Fibroblast of villous mesenchyme (primary cell): ENCODE data around the gene PUM1. TPM values are rescaled to one million over a fixed set of nuclear protein-coding genes. Genes with fewer than 3 reads are reported as not detected.
"Not testable (repeated sequence)": the region's sequence is repeated elsewhere in the genome, so short reads cannot be mapped to it uniquely, and the experiment has no call there.

Experiments
- DNase-seq: peaks from one replicate; pipeline ENCODE4 v3.0.0-alpha.2; 2010; ENCODE audit warnings: low read depth
- H3K4me3 ChIP-seq: 2 replicates; pipeline ENCODE4 v1.5.1; 2011; ENCODE audit warnings: low read depth, mild to moderate bottlenecking, low read length
- total RNA-seq: library from RNA; depleted of rRNA; stranded (reverse); fragments of >200 nt; gene quantifications from 2 replicates; pipeline ENCODE4 v1.2.3, GENCODE V29; 2012
- TF ChIP-seq, protein P1 (sequence below): IDR thresholded peaks from 2 replicates; pipeline ENCODE4 v1.5.1; 2012; ENCODE audit warnings: low read depth, mild to moderate bottlenecking, low read length; ENCODE audit not compliant: insufficient read depth

PUM1 gene
- total RNA-seq, 1 donor, result 81.6 TPM

- no peak for DNase-seq
- TF ChIP-seq, protein P1, sequence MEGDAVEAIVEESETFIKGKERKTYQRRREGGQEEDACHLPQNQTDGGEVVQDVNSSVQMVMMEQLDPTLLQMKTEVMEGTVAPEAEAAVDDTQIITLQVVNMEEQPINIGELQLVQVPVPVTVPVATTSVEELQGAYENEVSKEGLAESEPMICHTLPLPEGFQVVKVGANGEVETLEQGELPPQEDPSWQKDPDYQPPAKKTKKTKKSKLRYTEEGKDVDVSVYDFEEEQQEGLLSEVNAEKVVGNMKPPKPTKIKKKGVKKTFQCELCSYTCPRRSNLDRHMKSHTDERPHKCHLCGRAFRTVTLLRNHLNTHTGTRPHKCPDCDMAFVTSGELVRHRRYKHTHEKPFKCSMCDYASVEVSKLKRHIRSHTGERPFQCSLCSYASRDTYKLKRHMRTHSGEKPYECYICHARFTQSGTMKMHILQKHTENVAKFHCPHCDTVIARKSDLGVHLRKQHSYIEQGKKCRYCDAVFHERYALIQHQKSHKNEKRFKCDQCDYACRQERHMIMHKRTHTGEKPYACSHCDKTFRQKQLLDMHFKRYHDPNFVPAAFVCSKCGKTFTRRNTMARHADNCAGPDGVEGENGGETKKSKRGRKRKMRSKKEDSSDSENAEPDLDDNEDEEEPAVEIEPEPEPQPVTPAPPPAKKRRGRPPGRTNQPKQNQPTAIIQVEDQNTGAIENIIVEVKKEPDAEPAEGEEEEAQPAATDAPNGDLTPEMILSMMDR, result no peak
- no peak overlapping the region for H3K4me3 ChIP-seq
Measured at GRCh38 chr1:31054958-31055481, 10.5 kb downstream of the PUM1 start.

GRCh38 chr1:31054349-31054748, 11.2 kb downstream of the PUM1 start:
- no peak for DNase-seq
- TF ChIP-seq, protein P1, result no peak
- H3K4me3 ChIP-seq, result no peak overlapping the region

DNA sequence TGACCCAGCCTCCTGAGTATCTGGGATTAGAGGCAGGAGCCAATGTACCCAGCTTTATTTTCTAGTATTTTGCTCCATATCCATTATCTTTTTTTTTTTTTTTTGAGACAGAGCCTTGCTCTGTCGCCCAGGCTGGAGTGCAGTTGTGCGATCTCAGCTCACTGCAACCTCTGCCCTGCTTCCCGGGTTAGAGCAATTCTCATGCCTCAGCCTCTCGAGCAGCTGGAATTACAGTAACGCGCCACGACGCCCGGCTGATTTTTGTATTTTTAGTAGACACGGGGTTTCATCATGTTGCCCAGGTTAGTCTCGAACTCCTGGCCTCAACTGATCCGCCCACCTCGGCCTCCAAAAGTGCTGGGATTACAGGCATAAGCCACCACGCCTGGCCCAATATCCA, 12.9 kb downstream of the PUM1 start:
- H3K4me3 ChIP-seq, DNase-seq: not testable (repeated sequence)

GRCh38 chr1:31051611-31052010, 13.9 kb downstream of the PUM1 start:
- no peak overlapping the region for H3K4me3 ChIP-seq
- TF ChIP-seq, protein P1, result no peak
- peak; percentile 57 for DNase-seq

DNA sequence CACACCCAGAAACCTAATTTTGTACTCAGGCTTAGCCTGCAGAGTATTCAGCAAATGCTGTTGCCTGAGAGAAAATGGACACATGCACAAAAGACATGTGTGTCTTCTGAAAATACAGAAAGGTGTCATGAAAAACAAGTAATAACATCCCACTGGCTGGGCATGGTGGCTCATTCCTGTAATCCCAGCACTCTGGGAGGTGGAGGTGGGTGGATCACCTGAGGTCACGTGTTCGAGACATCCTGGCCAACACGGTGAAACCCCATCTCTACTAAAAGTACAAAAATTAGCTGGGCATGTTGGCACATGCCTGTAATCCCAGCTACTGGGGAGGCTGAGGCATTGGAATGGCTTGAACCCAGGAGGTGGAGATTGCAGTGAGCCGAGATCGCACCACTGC, 18.0 kb downstream of the PUM1 start:
- not testable (repeated sequence) for DNase-seq, H3K4me3 ChIP-seq

GRCh38 chr1:31043631-31044030, 21.9 kb downstream of the PUM1 start:
- no peak for DNase-seq
- H3K4me3 ChIP-seq, result no peak overlapping the region
- TF ChIP-seq, protein P1, result no peak

- DNase-seq, result no peak
- no peak overlapping the region for H3K4me3 ChIP-seq
- TF ChIP-seq, protein P1, result no peak
Measured at GRCh38 chr1:31042656-31043055, 22.9 kb downstream of the PUM1 start.

DNA sequence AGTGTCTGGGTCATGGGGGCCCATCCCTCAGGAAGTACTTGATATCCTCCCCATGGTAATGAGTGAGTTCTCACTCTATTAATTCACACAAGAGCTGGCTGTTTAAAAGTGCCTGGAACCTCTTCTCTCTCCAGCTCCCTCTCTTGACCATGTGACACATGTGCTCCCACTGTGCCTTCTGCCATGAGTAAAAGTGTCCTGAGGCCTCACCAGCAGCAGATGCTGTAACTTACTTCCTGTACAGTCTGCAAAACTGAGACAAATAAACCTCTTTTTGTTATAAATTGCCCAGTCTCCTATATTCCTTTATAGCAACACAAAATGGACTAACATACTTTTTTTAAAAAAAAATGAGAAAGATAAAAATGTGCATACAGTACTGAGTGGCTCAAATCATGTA, 24.0 kb downstream of the PUM1 start:
- TF ChIP-seq, protein P1, result no peak
- DNase-seq, result no peak
- no peak overlapping the region for H3K4me3 ChIP-seq
